ENCODE results near the gene OGFRL1.

The OGFRL1 gene

DNA sequence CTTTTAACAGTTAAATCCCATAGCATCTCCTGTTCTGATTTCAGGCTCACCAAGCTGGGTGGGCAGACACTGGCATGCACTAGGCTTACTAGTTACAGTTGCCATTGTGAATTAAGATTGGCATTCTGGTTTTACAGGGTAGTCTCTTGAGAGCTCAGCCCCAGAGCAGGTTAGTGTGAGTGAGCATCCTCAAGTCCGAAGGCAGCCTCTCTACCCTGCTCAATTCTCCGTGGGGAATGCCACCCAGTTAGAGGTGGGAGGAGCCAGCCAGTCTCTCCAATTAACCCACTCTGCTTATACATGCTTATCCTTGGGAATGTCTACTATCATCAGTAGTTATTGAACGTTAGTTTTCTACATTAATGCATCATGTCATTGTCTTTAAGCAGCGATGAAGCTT, 8.9 kb upstream of the OGFRL1 start:
- no peak overlapping the region for H3K4me3 ChIP-seq
- no peak overlapping the region for H3K27ac ChIP-seq

DNA sequence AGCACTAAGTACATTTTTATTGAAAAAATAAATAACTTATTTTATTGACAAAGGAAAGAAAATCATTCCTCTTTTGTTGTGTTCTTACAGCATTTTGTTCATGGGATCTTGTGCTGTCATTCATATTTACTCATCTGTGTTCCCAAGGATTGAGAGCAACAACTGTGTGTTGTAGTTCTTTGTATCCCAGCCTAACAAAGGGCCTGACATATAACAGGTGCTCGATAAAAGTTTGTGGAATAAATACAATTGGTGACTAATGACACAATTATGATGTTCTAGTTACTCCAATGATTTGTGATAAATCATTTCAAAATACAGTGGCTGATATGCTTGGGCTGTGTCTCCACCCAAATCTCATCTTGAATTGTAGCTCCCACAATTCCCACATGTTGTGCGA, 7.9 kb upstream of the OGFRL1 start:
- H3K27ac ChIP-seq = no peak overlapping the region
- no peak overlapping the region for H3K4me3 ChIP-seq

GRCh38 chr6:71284785-71285184, 3.8 kb upstream of the OGFRL1 start:
- Histone ChIP-seq H3K4me3 (no peak overlapping the region), H3K27ac (peak overlapping the region in 2 of 21 experiments; percentile 16 to 17)

- no peak overlapping the region for H3K4me3 ChIP-seq
- H3K27ac ChIP-seq = peak overlapping the region in 20 of 21 experiments; percentile 66 to 98 (median 93)
Observed at GRCh38 chr6:71287038-71287437, 1.6 kb upstream of the OGFRL1 start.

DNA sequence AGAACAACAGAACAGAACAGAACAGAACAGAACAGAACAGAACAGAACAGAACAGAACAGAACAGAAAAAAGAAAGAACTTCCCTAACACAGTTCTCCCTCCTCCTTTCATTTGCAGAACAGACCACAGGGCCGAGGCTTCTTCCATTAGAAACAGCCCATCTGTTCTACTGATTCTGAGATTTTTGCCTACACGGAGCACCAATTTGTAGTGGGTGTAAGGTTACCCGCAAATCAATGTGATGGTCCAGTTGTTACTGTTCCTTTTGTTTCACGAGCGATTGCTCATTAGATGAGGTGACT, 734 bp upstream of the OGFRL1 start:
- Histone ChIP-seq H3K4me3 (peak overlapping the region; percentile 56 to 83 (median 69)), H3K27ac (peak overlapping the region in 20 of 21 experiments; percentile 66 to 98 (median 93))

DNA sequence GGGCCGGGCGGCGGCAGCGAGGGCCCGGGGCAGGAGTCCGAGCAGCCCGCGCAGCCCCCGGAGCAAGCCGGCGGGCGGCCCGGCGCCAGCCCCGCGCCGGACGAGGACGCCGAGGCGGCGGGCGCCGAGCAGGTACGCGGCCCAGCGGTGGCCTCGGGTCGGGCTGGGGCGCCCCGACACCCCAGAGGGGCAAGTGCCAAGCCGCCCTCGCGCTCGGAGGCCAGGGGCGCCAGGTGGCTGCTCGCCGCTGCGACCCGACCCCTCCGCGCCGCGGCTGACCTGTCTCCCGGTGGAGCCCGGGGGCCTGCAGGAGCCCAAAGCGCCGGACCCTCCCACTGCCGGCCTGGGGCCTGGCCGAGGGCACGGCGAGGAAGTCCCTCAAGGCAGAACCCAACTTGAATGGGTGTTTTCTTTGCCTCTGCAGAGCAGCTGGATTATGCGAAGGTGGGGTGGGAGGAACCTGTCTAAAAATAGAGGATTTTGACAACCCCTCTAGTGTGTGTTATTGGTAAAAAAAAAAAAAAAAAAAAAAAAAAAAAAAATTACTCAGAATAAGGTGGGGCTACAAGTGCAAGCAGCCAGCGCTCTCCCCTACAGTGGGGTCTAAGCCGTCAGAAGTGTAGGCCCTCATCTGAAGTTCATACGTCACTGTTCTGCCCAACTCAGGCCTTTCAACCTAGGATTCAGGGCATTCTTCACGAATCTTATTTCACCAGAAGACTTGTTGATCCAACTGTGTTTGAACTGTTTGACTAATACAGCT, 609 bp downstream of the OGFRL1 start:
- Histone ChIP-seq H3K4me3 (peak overlapping the region; percentile 56 to 83 (median 69)), H3K27ac (peak overlapping the region; percentile 66 to 98 (median 92))

DNA sequence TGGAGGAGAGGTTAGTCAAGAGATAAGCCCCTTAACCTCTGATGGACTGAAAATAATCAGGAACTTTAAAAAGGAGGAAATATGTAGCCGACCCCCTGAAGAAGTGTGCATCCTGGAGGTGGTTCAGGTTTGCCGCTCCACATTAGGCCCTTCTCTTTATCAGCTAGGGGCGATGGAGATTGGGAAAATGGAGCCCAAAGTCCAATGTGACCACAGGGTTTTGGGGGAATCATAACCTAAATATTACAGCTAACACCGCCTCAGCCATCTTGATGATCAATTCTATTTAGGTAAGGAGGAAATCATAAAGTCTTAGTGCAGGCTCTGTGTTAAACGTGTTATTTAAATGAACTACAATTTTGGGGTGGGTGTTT, 1.2 kb downstream of the OGFRL1 start:
- peak overlapping the region in 15 of 21 experiments; percentile 51 to 98 (median 92) for H3K27ac ChIP-seq

GRCh38 chr6:71290611-71291010, 2.0 kb downstream of the OGFRL1 start:
- Histone ChIP-seq H3K27ac (no peak overlapping the region), H3K4me3 (peak overlapping the region in 4 of 7 experiments; percentile 56 to 79 (median 66))

More for the DNA sequence above, 1.2 kb downstream of the OGFRL1 start:
- H3K4me3 ChIP-seq = peak overlapping the region; percentile 56 to 83 (median 69)

GRCh38 chr6:71292001-71292400, 3.4 kb downstream of the OGFRL1 start:
- Histone ChIP-seq H3K4me3 (peak overlapping the region in 1 of 7 experiments; percentile 56), H3K27ac (peak overlapping the region in 3 of 21 experiments; percentile 26 to 34 (median 33))

DNA sequence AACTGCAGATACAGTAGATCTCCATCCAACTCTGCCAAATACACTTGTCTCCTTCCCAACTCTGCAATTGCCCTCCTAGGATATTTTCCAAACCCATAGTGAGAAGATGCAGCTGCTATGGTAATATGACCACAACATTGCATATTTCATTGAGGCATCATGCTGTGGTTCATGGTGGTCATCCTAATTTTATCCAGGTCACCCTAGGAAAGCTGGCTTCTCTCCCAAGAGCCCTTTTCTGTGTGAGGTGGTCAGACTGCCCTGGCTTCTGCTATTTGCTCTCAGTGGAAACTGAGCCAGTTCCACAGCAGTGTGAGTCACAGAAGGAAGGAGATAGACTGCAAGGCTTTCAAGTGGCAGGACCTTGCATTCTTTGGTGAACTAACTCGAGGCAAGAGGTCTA, 5.5 kb downstream of the OGFRL1 start:
- no peak overlapping the region for H3K4me3 ChIP-seq
- no peak overlapping the region for H3K27ac ChIP-seq

DNA sequence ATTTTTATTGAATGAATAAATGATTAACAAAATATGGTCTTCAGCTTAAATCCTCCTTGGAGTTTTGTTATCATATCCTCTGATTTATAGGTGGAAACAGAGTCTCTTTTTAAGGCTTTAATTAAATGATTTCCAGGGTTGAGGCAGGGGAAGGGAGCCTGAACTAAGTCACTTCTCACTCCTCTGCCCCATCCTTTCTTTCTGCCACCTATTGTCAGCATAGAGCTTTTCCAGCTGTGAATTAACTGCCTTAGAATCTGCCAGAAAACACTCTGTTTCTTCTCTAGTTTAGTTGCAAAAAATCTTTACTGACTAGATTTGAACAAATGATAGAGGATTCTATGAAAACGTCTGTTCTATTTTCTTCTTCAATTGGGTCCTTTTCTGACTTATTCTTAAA, 9.8 kb downstream of the OGFRL1 start:
- H3K27ac ChIP-seq = peak overlapping the region in 1 of 21 experiments; percentile 17
- H3K4me3 ChIP-seq = no peak overlapping the region

DNA sequence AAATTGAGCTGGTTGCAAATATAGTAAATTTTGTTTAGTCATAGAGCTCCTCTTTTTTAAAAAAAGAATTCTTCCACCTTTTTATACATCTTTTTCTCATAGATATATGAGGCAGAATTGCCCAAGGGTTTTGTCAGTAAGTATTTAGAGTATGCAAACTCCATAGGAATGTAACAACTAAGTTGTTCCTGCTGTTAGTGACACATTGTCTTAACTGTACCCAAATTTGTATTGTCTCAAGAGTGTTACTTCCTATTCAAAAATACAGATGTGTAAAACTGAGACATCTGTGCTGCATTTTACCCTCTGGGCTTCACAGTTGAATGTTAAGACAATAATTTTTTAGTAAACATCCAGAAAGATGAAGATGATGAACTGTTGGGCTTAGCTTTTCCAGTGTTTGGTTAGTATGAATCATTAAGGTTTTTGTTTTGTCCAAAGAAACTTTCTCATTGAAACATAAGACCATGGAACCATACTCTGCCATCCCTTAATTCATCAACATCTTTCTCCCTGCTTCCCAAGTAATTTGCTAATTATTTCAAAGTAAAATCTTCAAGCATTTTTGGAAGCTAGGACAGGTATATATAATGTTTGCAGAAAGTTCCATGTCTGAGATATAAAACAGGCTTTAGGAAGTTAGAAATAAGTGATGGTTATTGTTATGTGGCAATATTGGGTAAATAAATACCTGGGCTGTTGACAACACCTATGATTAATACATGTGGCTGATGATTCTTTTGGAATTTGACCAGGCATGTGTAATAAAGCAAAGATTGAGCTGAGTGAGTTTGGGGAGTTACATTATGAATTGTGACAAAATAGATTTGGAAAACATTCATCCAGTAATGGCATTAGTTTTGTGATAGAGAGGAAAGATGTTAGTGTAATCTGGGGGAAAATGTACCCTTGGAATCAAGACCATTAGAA, 11.2 kb downstream of the OGFRL1 start:
- H3K27ac ChIP-seq = no peak overlapping the region
- no peak overlapping the region for H3K4me3 ChIP-seq

GRCh38 chr6:71300561-71301168, 12.1 kb downstream of the OGFRL1 start:
- no peak overlapping the region for H3K27ac ChIP-seq
- H3K4me3 ChIP-seq = no peak overlapping the region

- no peak overlapping the region for H3K27ac ChIP-seq
- H3K4me3 ChIP-seq = no peak overlapping the region
Observed at GRCh38 chr6:71301546-71301945, 12.9 kb downstream of the OGFRL1 start.

GRCh38 chr6:71309656-71310055, 21.0 kb downstream of the OGFRL1 start:
- Histone ChIP-seq H3K27ac (peak overlapping the region in 1 of 21 experiments; percentile 51), H3K4me3 (no peak overlapping the region)

GRCh38 chr6:71310261-71310660, 21.6 kb downstream of the OGFRL1 start:
- H3K27ac ChIP-seq = peak overlapping the region in 1 of 21 experiments; percentile 51

GRCh38 chr6:71312089-71312488, 23.5 kb downstream of the OGFRL1 start:
- H3K27ac ChIP-seq = no peak overlapping the region
- H3K4me3 ChIP-seq = no peak overlapping the region

More at GRCh38 chr6:71310261-71310660, 21.6 kb downstream of the OGFRL1 start:
- no peak overlapping the region for H3K4me3 ChIP-seq

DNA sequence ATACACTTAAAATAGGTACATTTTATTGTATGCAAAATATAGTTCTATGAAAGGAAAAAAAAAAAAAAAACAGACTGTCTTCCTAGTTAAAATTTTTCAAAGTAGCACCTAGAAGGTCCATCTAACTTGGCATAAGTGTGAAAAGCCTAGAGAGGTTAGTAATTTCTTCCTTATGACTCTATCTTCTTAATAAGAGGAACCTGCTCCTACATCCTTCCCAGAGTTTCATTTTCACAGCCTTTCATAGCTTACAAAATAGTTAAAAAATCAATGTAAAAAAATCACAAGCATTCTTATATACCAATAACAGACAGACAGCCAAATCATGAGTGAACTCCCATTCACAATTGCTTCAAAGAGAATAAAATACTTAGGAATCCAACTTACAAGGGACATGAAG, 28.8 kb downstream of the OGFRL1 start:
- H3K27ac ChIP-seq = no peak overlapping the region
- H3K4me3 ChIP-seq = no peak overlapping the region

DNA sequence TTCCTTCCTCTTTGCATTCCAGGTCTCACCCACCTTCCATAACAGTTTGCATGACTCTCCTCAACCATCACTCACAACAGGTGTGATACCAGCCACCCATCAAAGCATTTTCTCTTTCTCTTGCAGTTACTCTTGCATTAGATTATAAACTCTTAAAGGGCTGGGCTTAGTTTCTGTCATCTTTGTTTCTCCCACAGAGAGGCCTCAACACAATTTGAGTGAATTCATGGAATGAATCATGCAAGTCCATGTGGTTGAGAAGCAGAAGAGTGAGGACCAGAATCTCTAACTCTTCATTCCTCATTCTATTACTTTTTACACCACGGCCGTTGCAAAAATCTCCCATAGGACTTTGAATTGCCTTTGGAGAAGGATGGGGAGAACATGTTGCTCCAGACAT, 31.4 kb downstream of the OGFRL1 start:
- H3K27ac ChIP-seq = no peak overlapping the region
- H3K4me3 ChIP-seq = no peak overlapping the region

GRCh38 chr6:71321314-71321713, 32.7 kb downstream of the OGFRL1 start:
- Histone ChIP-seq H3K4me3 (no peak overlapping the region), H3K27ac (peak overlapping the region in 1 of 21 experiments; percentile 61)

Data from skin epidermis (tissue), 12 donors.